ENCODE results near the gene PLXNA2. TPM values are rescaled to one million over a fixed set of nuclear protein-coding genes. Genes with fewer than 3 reads are reported as not detected.

The PLXNA2 gene
- total and polyA plus RNA-seq, 7 donors: 4.4 to 33.6 (median 20.8) TPM

- Histone ChIP-seq H3K27ac (peak overlapping the region; percentile 84), H3K9me3 (no peaks in the 10 kb centered on the region), H3K4me1 (peaks cover 32% of the 10 kb centered on the region), H3K27me3 (ENCODE audit: insufficient read depth in 3 of 3, low read length in 2 of 3) (no peaks in the 10 kb centered on the region), H3K4me3 (no peak overlapping the region), H3K36me3 (ENCODE audit: insufficient read depth in 1 of 2, low read depth in 1 of 2) (no peaks in the 10 kb centered on the region)
- ATAC-seq (peak; percentile 88 to 92 (median 90)), DNase-seq (peak; percentile 76 to 84)
- TF ChIP-seq CTCF (IDR thresholded peaks at IDR 0.05): no peak
- intact Hi-C loops (cut with DNase I): no loop called here
- 48 to 71% (median 52%) methylated on average over 13 of the region's 13 CpGs for WGBS, 3 donors
Measured at GRCh38 chr1:208107425-208108212, 136.6 kb downstream of the PLXNA2 start.

GRCh38 chr1:208106218-208106617 is 138.0 kb downstream of the PLXNA2 start:
- DNase-seq (no peak), ATAC-seq (no peak)
- peaks cover 0 to 3% of the 10 kb centered on the region in 2 donors for H3K36me3 ChIP-seq (ENCODE audit: insufficient read depth in 1 of 2, low read depth in 1 of 2)
- no peak for TF ChIP-seq CTCF (IDR thresholded peaks at IDR 0.05)
- H3K4me3 ChIP-seq: no peak overlapping the region
- intact Hi-C loops (cut with DNase I): no loop called here
- WGBS, 3 donors: 75 to 85% (median 75%) methylated on average over 7 of the region's 7 CpGs
- peaks cover 44% of the 10 kb centered on the region for H3K4me1 ChIP-seq
- no peaks in the 10 kb centered on the region for H3K9me3 ChIP-seq
- no peaks in the 10 kb centered on the region for H3K27me3 ChIP-seq (ENCODE audit: insufficient read depth in 3 of 3, low read length in 2 of 3)
- no peak overlapping the region for H3K27ac ChIP-seq

- 62 to 66% (median 64%) methylated on average over 5 of the region's 5 CpGs for WGBS, 3 donors
- Histone ChIP-seq H3K27me3 (ENCODE audit: insufficient read depth in 3 of 3, low read length in 2 of 3) (no peaks in the 10 kb centered on the region), H3K4me3 (no peak overlapping the region), H3K9me3 (no peaks in the 10 kb centered on the region), H3K36me3 (ENCODE audit: insufficient read depth in 1 of 2, low read depth in 1 of 2) (peaks cover 0 to 3% of the 10 kb centered on the region in 2 donors), H3K27ac (no peak overlapping the region), H3K4me1 (peaks cover 48% of the 10 kb centered on the region)
- no peak for TF ChIP-seq CTCF (IDR thresholded peaks at IDR 0.05)
- intact Hi-C loops (cut with DNase I): no loop called here
- DNase-seq (no peak), ATAC-seq (no peak)
Measured at GRCh38 chr1:208105756-208106155, 138.4 kb downstream of the PLXNA2 start.

GRCh38 chr1:208103597-208104513 is 140.3 kb downstream of the PLXNA2 start:
- no peak for ATAC-seq
- intact Hi-C loops (cut with DNase I): no loop called here
- Histone ChIP-seq H3K4me3 (no peak overlapping the region), H3K36me3 (ENCODE audit: insufficient read depth in 1 of 2, low read depth in 1 of 2) (peaks cover 0 to 3% of the 10 kb centered on the region in 2 donors), H3K9me3 (no peaks in the 10 kb centered on the region), H3K27ac (no peak overlapping the region), H3K27me3 (ENCODE audit: insufficient read depth in 3 of 3, low read length in 2 of 3) (no peaks in the 10 kb centered on the region), H3K4me1 (peaks cover 33% of the 10 kb centered on the region)
- WGBS, 3 donors: 78 to 87% (median 80%) methylated on average over 7 of the region's 7 CpGs
- no peak for TF ChIP-seq CTCF (IDR thresholded peaks at IDR 0.05)
- DNase-seq: no peak

Data from psoas muscle (tissue), 8 donors.